NT2/D1 (cell line): Measurements from ENCODE around the gene KLC1.

Experiments
- YY1 ChIP-seq: IDR thresholded peaks from 2 replicates; pipeline ENCODE4 v1.6.1; 2011; ENCODE audit not compliant: insufficient read length, insufficient read depth
- ZNF274 ChIP-seq: IDR thresholded peaks from 2 replicates; pipeline ENCODE4 v1.6.1; 2011; ENCODE audit warnings: mild to moderate bottlenecking, low read depth, low read length

GRCh38 chr14:103727313-103727980 lies 98.4 kb downstream of the KLC1 start:
- TF ChIP-seq YY1 (no peak), ZNF274 (no peak)
